HG02970 (cell line): Measurements from ENCODE around the gene DDX53.

Experiments used
- ATAC-seq: cut with Tn5 transposase; IDR thresholded peaks from one replicate; pipeline ENCODE4 v1.9.1; 2021; ENCODE audit warnings: mild to moderate bottlenecking, moderate library complexity, moderate number of reproducible peaks; ENCODE audit not compliant: unreplicated experiment, low FRiP score

The DDX53 gene

GRCh38 chrX:23048806-23049573, 49.2 kb downstream of the DDX53 start:
- no peak for ATAC-seq

GRCh38 chrX:23052324-23052723, 52.6 kb downstream of the DDX53 start:
- ATAC-seq, result no peak
